ENCODE measurements around the gene LRRC4B.
A peak's percentile ranks its signal among the peaks of the same experiment; 100 is the strongest.
"Not testable (repeated sequence)": the region's sequence is repeated elsewhere in the genome, so short reads cannot be mapped to it uniquely, and the experiment has no call there.

Gene LRRC4B

DNA sequence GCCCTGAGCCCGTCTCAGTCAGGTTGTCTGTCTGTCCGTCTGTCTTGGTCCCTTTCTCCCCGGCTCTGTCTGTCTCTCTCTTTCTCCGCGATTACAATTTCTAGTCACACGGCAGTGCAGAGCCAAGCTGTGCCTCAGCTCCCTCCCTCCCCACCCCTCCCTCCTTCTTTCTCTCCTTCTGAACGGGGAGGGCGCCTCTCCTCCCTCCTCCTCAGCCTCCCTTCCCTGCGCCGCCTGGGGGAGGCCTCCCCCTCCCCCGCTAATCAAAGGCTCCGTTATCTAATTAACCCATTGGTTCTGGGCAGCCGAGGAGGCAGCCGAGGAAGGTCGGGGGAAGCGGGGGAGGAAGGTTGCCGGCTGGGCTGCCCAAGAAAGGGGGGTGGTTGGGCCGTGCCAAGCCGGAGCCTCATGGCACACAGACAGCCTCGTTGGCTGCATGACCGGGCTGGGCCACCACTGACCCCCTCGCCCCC, 16.5 kb downstream of the LRRC4B start:
- DNase-seq, result no peak

DNA sequence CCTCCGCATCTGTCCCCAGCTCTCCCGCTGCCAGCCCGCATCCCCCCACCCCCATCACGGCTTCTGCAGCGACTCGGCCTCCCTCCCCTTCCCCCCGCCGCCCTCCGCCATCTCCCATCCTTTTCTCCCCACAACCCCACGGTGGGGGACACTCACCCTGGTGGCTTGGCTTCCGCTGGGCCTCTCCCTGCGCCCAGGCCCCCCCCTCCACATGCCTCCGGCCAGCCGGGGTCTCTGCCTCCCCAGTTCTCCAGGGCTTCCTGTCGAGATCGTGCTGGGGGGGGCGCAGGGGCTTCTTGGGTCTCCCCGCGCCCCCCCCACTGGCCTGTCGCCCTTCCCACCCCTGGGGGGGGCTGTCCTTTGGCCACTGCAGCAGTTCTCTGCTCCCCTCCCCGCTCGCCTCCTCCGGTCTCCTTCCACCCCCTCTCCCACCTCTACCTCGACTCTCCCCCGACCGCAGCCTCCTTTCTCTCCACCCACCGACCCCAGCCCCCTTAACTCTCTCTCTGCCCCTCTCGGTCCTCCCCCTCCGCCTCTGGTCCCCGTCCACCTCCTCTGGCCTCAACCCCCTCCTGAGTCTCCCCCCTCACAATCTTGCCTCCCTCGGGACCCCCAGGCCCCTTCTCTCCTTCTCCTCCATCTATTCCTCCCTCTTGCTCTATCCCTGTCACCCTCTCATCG, 17.1 kb downstream of the LRRC4B start:
- DNase-seq, result no peak

DNA sequence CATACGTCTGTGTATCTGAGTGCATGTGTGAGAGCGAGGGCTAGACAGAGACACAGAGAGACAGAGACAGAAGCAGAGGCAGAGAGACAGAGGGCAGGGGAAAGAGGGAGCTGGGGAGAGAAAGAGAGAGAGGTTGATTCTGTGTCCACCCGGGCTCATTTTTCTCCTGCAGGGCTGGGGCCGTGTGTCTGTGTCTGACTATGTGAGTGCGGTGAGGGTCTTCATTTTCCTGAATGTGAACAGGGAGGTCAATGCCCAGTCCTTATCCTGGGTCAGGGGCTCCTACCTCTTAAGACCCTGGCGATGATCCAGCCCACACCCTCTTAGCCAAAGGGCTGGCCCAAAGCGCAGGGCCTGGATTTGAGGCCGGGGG, 17.7 kb downstream of the LRRC4B start:
- no peak for DNase-seq

DNA sequence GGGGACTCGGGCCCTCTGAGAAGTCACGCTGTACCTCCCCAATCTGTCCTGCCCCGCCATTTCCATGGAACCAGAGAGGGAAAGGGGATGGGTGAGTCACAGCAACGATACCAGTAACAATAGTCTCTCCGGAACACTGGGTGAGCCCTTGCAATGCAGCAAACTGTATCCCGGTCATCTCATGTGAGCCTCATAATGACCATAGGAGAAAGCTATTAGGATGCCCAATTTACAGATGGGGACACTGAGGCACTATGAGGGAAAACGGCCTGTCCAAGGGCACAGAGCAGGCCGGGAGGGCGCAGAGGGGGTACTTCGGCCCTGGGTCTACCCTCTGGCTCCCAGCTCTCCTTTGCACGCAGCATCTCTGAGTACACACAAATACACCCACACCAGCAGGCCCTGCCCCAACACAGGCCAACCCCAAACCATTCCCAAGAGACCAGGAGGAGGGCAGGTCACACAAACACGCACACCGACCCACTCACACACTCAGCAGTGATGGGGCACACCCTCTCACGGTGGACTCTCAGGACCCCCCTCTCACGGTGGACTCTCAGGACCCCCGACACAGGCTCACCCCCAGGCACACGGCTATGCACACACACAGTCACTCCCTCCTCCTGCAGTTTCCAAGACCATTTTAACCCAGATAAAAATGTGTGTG, 18.2 kb downstream of the LRRC4B start:
- no peak for DNase-seq

DNA sequence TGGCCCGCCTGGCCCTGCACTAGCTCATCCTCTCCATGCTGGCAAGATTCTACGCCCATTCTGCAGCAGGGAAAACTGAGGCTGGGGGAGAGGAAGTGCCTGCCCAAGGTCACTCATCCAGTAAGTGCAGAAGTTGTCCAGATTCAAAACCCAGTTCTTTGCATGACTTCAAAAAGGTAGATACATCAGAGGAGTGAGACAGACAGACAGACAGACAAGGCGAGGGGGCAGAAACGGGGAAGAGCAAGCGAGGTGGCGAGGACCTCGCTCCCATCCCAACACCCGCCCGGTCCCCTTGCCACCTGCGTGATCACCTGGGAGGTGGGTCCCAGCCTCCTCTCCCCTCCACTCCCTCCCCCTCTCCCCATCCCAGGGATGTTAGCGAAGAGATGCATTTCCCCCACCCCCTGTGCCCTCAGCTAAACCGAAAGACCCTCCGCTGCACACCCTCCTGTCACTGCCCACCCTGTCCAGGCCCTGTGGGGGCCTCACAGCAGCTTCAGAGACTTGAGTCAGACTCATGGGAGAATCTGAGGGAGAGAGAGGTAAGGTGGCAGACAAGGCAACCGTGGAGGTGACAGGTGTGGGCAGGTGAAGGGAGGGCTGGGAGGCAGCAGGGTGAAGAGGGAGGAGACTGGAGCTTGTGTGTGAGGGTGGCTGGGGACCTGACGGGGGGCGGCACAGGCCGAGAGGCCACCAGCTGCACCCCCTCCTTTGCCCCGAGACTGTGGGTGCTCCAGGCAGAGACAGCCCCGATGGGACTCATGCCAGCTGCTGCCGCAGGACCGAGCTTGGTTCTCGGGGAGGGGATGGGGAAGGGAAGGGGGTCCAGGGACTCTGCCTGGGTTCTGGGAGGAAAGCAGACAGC, 18.9 kb downstream of the LRRC4B start:
- DNase-seq, result no peak

DNA sequence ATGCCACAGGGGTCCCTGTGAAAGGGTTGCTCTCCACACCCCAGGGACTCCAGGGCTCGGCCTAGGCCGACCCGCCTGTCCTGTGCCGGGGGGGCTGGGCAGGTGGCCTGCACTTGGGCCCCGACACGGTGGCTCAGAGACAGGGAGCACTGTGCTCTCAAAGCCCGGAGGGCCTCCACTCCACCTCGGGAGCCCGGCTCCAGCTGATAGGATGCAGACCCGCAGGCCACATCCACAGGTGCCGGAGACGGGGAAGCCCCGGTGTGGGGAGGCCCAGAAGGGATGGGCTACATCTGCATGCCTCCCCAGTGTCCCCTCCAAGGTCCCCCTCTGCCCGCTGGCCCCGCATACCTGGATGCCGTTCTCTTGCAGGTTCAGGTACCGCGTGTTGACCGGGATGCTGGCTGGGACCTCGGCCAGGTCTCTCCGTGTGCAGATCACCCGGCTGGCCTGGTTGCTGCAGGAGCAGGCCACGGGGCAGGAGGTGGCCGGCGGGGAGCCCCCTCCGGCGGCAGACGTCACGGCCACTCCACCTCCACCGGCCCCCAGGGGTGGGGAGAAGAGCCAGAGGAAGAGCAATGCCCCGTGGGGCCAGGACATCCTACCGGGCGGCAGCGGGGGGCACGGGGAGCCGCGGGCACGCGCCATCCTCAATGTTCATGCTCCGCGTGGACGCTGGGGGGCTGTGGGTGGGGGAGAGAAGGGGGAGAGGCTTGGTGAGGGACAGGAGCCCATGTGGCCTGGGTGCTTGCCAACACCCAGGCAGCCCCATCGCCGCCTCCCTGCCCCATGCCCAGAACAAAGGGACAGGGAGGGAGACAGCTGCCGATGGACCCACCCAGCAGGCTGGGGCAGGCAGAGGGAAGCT, 19.8 kb downstream of the LRRC4B start:
- no peak for DNase-seq

DNA sequence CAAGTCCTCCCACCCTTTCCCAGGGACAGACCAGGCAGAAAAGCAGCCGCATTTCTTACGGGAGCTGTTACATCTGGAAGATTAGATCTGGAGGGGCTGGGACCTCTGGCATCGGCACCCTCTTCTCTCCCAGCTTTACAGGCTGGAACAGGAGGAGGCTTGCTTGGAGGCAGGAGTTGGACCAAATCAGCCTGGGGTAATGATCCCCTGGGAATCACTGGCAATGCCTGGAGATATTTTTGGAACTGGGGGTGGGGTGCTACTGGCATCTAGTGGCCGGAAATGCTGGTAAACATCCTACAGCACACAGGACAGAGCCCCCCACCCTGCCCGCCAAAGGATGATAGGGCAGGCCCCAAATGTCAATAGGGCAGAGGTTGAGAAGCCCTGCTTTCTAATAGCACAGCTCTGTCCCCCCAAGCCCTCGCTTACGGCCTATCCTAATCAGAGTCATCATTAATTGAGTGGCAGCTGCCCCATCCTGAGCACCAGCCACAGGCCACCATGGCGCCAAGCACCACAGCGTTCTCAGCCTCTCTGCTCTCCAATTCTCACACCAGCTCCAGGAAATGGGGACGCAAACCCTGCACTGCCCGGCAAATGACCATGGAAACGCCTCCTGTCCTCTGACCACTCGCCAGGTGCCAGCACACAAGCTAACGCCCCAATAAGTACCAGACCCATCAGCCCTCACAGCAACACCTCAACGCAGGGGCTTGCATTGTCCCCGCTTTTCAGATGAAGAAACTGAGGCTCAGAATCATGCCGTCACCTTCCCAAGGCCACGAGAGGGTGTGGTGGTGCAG, 20.6 kb downstream of the LRRC4B start:
- no peak for DNase-seq

DNA sequence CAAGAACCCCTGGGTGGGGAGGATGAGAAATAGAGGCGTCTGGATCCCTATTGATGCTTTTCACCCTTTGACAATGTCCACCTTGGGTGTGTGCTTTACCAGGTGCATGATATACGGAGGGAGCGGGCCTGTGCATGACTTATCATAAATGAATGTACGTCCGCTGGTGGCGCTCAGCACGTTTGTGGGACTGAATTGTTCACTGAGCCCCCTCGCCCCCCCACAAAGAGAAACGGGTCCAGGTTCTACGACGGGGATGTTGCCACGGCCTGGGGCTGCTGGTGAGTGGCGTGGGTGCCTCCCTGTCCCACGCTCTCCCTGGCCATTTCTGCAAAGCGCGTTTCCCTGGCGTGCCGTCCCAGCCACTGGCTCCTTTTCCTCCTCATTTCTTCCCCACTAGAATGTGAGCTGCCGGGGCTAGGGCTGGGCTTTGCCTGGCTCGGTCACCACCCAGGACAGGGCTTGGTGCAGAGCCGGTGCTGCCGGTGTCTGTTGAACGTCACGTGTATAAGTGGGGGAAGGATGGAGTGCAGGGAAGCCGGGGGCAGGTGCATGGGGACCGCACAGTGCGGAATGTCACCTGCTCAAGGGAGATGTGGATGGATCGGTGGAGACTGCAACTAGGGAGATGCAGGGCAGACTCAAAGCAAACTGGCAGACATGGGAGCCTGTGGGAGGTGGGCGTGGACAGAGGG, 21.6 kb downstream of the LRRC4B start:
- DNase-seq, result no peak

DNA sequence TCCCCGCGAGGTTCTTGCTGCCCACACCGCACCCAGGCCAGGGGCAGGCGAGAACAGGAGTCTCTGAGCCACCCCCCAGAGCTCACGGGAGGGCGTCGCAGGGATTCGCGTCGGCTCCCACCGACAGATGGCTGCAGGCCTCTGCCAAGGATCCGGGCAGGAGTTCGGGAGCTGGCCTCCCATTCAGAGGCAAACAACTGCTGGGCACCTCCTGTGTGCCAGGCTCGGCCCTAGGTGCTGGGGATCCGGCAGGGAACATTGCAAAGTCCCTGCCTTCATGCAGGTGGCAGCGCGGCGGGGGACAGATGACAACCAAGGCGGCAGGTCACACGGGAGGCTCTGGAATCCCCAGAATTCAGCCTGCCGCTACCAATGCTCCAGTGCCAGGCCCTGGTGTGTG, 25.3 kb downstream of the LRRC4B start:
- DNase-seq, result no peak

DNA sequence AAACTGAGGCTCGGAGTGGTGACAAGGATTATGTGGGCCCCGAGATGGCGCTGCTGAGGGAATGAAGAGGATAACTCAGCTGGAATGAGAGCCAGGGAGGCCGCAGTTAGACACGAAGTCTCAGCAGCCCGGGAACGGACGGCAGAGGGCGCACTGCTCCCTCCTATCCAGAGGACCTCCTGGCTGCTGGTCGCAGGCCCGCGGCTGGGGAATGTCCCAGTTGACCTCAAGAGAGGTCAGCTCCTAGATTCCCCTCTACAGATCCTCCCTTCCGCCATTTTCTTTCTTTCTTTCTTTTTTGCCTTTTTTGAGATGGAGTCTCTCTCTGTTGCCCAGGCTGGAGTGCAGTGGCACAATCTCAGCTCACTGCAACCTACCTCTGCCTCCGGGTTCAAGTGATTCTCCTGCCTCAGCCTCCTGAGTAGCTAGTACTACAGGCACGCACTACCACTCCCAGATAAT, 30.4 kb downstream of the LRRC4B start:
- DNase-seq, result peak; percentile 44 to 50

DNA sequence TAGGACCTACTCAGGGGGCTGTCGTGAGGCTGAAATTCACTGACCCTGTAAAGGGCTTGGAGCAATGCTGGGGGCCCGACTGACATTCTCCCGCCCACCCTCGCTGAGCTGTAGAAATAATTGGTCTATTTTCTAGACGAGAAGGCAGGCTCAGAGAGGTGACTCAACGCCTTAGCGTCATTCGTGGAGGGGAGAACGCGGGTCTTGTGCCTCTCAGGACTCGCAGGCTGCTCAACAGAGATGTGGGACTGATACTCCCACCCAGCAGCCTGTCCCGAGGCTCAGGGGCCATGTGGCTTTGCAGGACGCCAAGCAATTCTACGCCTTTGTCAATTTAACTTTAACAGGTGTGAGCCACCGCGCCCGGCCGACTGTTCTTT, 30.9 kb downstream of the LRRC4B start:
- DNase-seq, result no peak

DNA sequence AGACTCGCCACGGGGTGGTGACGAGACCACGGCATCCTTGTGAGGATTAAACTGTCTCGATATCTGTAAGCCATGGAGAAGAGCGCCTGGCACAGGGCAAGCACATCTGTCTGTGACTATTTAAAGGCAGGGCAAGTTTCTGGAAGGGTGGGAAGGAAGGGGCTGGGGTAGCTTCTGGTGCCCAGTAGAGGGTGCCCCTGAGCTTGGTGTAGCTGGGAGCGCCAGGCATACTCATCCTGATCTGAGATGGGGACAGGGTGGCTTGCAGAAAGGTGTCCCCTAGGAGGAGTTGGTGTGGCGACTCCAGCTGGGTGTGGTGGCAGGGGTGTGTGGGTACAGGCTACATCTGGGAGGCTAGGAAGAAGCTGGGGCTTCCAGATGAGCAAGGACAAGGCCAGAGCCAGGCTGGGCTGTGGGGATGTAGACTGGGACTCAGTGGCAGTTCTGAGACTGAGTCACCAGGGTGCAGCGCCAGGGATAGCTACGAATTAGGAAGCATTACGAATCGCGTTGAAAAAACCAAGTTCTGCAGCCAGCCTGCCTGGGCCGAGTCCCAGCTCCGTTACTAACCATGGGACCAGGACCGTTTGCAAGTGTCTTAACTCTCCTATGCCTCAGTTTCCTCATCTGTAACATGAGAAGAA, 31.5 kb downstream of the LRRC4B start:
- DNase-seq, result no peak

DNA sequence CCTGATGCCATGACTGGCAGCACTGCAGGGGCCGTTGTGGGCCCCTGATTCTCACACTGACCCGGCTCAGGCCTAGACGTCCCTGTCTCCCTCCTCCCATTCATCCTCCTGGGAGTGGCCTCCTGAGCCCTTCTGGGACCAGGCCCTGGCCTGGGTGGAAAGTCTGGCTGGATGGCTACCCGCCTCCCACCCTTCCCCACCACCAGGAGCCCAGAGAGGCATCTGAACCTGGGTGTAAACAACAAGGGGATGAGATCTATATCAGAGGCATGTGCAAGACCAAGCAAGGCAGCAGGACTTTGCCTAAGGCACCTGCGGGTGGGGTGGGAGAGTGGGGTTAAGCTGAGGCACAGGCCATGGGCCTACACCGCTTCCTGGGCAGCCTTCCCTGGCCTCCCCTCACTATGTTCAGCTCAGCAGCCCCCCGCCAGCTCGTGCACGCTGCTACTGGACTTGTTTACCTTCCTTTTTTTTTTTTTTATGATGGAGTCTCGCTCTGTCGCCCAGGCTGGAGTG, 32.5 kb downstream of the LRRC4B start:
- DNase-seq, result no peak

DNA sequence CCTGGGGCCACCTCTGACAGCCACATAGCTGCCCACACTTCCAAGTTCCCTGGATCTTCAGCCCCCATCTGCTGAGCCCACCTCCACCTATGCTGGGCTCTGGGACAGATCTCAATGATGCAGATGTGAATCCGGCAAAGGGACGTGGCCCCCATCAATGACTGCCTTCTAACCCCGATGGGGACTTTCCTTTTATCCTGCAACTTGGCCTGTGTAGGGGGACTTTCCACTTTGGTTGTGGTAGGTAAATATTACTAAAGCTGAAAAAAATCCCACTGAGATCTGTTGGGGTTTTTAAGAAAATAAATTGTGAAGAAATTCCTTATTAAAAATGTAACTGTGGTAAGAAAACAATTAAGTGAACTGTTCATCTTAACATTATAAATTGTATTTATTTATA, 33.8 kb downstream of the LRRC4B start:
- DNase-seq, result no peak

DNA sequence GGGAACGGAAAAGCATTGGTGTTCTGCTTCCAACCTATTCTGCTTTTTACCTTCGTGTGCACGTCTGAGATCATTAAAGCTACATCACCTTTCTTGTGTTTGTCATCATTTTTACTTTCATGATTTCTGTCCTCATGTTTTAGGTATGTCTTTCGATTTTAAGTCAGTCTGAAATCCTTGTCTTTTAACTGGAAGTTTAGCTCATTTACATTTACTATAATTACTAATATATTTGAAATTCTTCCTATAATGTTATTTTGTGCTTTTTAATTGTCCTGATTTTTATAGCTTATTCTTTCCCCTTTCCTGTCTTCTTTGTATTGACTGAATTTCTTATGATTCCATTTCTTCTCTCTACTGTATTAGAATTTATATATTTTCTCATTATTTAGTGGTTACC, 35.3 kb downstream of the LRRC4B start:
- DNase-seq, result no peak

DNA sequence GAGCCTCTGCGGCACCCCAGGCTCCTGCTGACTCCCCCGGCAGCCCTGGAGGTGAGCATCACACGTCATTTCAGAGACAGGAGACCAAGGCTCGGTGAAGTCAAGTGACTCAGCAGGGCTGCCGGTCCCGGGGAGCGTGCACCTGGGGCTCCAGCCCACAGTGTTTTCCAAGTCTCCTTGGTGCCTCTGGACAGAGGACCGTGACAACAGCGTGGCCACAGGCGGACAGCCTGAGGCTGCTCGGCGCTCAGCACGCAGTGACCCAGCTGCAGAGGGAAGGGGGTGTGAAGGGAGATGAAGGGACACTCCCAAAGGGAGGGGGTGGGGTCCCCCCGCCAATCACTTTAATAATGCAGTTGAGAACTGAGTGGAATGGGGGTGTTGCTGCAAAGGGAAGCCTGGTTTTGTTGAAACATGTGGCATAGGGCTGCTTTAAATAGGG, 37.0 kb downstream of the LRRC4B start:
- no peak for DNase-seq

DNA sequence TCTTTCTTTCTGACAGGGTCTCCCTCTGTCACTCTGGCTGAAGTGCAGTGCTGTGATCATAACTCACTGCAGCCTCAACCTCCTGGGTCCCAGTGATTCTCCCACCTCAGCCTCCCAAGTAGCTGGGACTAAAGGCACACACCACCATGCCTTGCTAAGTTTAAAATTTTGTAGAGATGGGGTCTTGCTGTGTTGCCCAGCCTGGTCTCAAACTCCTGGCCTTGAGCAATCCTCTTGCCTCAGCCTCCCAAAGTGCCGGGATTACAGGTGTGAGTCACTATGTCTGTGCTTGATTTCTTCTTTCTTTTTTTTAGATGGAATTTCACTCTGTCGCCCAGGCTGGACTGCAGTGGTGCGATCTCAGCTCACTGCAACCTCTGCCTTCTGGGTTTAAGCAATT, 40.2 kb downstream of the LRRC4B start:
- not testable (repeated sequence) for DNase-seq

DNA sequence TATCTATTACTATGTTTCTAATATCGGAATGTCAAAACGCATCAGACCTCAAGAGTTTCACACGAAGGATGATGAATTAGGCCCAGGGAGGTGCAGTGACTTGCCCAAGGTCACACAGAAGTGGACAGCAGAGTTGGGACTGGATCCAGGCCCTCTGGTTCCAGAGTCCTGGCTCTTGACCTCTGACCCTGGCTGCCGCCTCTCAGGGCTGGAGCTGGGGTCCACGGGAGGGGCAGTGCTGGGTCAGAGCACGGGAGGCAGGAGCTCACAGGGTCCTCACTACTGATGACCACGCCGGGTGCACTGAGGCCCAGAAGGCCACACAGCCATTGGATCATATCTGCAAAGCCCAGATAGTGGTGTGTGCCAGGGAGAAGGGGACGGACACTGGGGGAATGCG, 45.4 kb downstream of the LRRC4B start:
- no peak for DNase-seq

DNA sequence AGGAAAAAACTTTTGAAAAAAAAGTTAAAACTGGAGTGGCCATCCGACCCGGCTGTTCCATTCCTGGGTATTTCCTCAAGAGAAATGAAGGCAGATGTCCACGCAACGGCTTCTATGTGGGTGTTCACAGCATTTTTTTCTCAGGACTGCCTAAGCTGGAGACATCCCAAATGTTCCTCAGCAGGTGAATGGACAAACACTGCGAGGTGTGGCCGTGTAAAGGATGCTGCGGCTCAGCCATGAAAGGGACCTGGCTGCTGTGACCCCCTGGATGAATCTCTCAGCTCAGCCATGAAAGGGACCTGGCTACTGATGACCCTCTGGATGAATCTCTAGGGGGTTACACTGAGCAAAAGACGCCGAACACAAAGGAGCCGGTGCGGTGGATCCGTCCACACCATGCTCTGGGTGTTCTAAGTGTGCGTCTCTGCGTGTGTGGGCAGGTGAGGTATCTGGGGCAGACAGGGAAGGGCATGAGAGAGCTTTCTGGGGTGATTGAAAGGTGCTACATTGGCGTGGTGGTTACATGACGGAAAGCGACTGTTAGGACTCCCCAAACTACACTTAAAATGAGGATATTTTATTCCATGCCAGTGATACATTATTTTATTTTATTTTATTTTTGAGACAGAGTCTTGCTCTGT, 47.3 kb downstream of the LRRC4B start:
- no peak for DNase-seq

All from activated CD4-positive, alpha-beta T cell treated with anti-CD3 and anti-CD28 coated beads for 4 hours (primary cell).